ENCODE results near the gene ULK4. TPM values are rescaled to one million over a fixed set of nuclear protein-coding genes. Genes with fewer than 3 reads are reported as not detected.

ULK4 gene
- polyA plus RNA-seq, 1 experiment: 1.6 TPM

DNA sequence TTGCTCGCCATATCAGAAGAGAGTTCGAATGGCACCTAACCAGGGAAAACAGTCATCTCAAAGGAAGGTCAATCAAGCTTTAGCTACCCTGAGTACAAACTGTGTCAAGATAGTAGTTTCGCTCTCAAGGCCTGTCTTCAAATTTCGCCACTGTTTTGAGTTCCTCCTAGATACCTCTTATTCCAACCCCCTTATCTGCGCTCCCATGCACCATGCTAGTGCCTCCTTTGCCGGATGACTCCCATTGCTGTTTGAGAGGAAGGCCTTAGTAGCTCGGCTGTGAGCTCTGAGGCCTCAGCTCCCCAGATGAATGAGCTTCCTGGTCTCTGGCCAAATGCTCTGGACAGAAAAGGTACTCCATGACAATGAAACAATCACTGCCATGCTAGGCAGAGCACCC lies 256.0 kb downstream of the ULK4 start:
- Histone ChIP-seq H3K36me3 (ENCODE audit: control insufficient read depth, insufficient read depth, low read length) (no peaks in the 10 kb centered on the region), H3K4me3 (ENCODE audit: low read depth, low read length) (no peak overlapping the region), H3K27me3 (ENCODE audit: control insufficient read depth, insufficient read depth, low read length) (no peaks in the 10 kb centered on the region)
- POLR2A ChIA-PET: no interaction called here
- TF ChIP-seq, protein P1, sequence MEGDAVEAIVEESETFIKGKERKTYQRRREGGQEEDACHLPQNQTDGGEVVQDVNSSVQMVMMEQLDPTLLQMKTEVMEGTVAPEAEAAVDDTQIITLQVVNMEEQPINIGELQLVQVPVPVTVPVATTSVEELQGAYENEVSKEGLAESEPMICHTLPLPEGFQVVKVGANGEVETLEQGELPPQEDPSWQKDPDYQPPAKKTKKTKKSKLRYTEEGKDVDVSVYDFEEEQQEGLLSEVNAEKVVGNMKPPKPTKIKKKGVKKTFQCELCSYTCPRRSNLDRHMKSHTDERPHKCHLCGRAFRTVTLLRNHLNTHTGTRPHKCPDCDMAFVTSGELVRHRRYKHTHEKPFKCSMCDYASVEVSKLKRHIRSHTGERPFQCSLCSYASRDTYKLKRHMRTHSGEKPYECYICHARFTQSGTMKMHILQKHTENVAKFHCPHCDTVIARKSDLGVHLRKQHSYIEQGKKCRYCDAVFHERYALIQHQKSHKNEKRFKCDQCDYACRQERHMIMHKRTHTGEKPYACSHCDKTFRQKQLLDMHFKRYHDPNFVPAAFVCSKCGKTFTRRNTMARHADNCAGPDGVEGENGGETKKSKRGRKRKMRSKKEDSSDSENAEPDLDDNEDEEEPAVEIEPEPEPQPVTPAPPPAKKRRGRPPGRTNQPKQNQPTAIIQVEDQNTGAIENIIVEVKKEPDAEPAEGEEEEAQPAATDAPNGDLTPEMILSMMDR (IDR thresholded peaks at IDR 0.05; ENCODE audit: insufficient read depth, low read depth, low read length): no peak
- no peak for DNase-seq (ENCODE audit: low read depth)
- CTCF ChIA-PET: interaction anchor here (0.6 kb wide), 1 partner anchor 1373 kb away, joined by 3 read pairs; no protein-coding TSS in a partner anchor

DNA sequence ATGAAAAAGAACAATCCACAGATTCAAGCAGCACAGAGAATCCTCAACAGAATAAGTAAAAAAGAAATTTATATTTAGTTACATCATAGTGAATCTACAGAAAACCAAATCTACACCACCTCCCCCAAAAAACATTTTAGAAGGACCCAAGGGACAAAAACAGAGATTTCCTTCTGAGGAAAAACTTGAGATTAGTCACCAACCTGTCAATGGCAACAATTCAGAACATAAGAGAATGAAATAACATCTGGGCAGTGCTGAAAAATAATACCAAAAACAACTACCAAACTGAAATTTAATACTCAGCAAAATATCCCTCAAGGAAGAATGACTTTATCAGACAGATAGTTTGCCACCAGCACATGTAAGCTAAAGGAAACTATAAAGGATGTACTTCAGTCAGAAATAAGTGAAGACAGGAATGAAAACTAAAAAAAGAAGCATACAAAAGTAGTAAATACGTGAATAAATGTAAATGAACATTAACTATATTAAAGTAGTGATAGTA lies 260.7 kb downstream of the ULK4 start:
- no peak overlapping the region for H3K4me3 ChIP-seq (ENCODE audit: low read depth, low read length)
- TF ChIP-seq, protein P1 (IDR thresholded peaks at IDR 0.05; ENCODE audit: insufficient read depth, low read depth, low read length): no peak
- CTCF ChIA-PET: interaction anchor here (0.8 kb wide), 1 partner anchor 25 kb away, joined by 3 read pairs; no protein-coding TSS in a partner anchor
- no peaks in the 10 kb centered on the region for H3K36me3 ChIP-seq (ENCODE audit: control insufficient read depth, insufficient read depth, low read length)
- DNase-seq (ENCODE audit: low read depth): no peak
- POLR2A ChIA-PET: no interaction called here
- no peaks in the 10 kb centered on the region for H3K27me3 ChIP-seq (ENCODE audit: control insufficient read depth, insufficient read depth, low read length)

DNA sequence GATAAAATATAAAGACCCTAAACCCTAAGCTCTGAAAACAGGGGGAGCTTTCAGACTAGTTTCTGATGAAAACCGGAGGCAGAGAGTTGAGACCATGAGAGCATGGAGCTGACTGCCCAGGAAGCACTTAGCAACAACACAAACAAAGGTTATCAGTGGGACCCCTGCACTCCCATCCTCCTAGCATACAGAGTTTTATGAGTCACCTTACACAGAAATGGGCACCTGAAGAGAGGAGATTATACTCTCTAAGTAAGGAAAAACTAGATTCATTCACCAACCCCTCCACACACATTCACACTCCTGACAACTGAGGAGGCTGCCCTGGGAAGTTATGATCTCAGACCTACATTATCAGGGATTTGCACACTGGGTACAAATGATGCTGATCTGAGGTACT lies 261.7 kb downstream of the ULK4 start:
- no peak for DNase-seq (ENCODE audit: low read depth)
- ChIA-PET POLR2A (no interaction called here), CTCF (no interaction called here)
- Histone ChIP-seq H3K36me3 (ENCODE audit: control insufficient read depth, insufficient read depth, low read length) (no peaks in the 10 kb centered on the region), H3K4me3 (ENCODE audit: low read depth, low read length) (no peak overlapping the region), H3K27me3 (ENCODE audit: control insufficient read depth, insufficient read depth, low read length) (no peaks in the 10 kb centered on the region)
- TF ChIP-seq, protein P1 (IDR thresholded peaks at IDR 0.05; ENCODE audit: insufficient read depth, low read depth, low read length): no peak

DNA sequence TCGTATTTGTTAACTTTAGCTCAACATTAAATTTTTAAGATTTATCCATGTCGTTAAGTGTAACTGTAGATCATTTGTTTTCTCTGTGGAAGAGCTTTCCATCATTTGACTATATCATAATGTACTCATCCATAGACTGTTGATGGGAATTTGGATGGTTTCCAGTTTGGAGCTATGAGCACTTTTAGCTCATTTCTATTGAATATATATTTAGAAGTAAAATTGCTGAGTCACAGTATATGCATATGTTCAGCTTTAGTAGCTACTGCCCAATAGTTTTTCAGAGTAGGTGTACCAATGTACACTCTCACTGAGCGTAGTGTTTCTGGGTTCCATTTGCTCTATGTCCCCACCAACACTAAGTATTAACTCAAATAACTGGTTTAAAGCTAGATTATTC lies 263.0 kb downstream of the ULK4 start:
- no peaks in the 10 kb centered on the region for H3K27me3 ChIP-seq (ENCODE audit: control insufficient read depth, insufficient read depth, low read length)
- H3K4me3 ChIP-seq (ENCODE audit: low read depth, low read length): no peak overlapping the region
- no peak for DNase-seq (ENCODE audit: low read depth)
- POLR2A ChIA-PET: no interaction called here
- CTCF ChIA-PET: no interaction called here
- TF ChIP-seq, protein P1 (IDR thresholded peaks at IDR 0.05; ENCODE audit: insufficient read depth, low read depth, low read length): no peak
- no peaks in the 10 kb centered on the region for H3K36me3 ChIP-seq (ENCODE audit: control insufficient read depth, insufficient read depth, low read length)

DNA sequence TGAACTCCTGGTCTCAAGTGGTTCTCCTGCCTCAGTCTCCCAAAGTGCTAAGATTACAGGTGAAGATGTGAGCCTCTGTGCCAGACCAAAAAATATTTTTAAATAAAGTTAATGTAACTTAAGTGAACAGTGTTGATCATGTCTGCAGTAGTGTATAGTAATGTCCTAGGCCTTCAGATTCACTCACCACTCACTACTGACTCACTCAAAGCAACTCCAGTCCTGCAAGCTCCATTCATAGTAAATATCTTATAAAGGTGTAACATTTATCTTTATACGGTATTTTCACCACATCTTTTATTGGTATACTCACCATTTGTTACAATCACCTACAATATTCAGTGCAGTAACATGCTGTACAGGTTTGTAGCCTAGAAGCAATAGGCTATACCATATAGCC lies 264.2 kb downstream of the ULK4 start:
- ChIA-PET CTCF (interaction anchor here (0.6 kb wide), 1 partner anchor 625 kb away, joined by 3 read pairs; no protein-coding TSS in a partner anchor), POLR2A (no interaction called here)
- TF ChIP-seq, protein P1 (IDR thresholded peaks at IDR 0.05; ENCODE audit: insufficient read depth, low read depth, low read length): no peak
- Histone ChIP-seq H3K27me3 (ENCODE audit: control insufficient read depth, insufficient read depth, low read length) (no peaks in the 10 kb centered on the region), H3K4me3 (ENCODE audit: low read depth, low read length) (no peak overlapping the region), H3K36me3 (ENCODE audit: control insufficient read depth, insufficient read depth, low read length) (no peaks in the 10 kb centered on the region)
- no peak for DNase-seq (ENCODE audit: low read depth)

Measured in BJ (cell line).